Gastroesophageal sphincter (tissue), 3 donors: ENCODE results near the gene STEAP3.
A peak's percentile ranks its signal among the peaks of the same experiment; 100 is the strongest.

Source experiments
- CTCF ChIP-seq, 4 experiments: fragments of 200-600 bp in 2 of 4; fragments of 450-650 bp in 2 of 4; sonication (generic) in 1 of 4; IDR thresholded peaks; one replicate each; pipeline ENCODE4 v1.5.1; 2017 to 2019; ENCODE audit warnings: antibody characterized with exemption in 4 of 4, mild to moderate bottlenecking in 2 of 4, moderate library complexity in 2 of 4
- EP300 ChIP-seq: sonication (generic); formaldehyde crosslinking; IDR thresholded peaks from one replicate; pipeline ENCODE4 v1.6.1; 2017; ENCODE audit warnings: antibody characterized with exemption, mild to moderate bottlenecking
- POLR2A ChIP-seq, 2 donors: fragments of 450-650 bp; IDR thresholded peaks; one replicate each; pipeline ENCODE4 v1.6.1; 2017; ENCODE audit warnings: antibody characterized with exemption in 2 of 2, mild to moderate bottlenecking in 2 of 2, moderate library complexity in 1 of 2
- POLR2AphosphoS5 ChIP-seq: sonication (generic); formaldehyde crosslinking; IDR thresholded peaks from one replicate; pipeline ENCODE4 v1.6.1; 2017; ENCODE audit warnings: antibody characterized with exemption

GRCh38 chr2:119252186-119253113 lies 28.8 kb downstream of the STEAP3 start:
- TF ChIP-seq POLR2AphosphoS5 = peak; percentile 47
- TF ChIP-seq CTCF (IDR thresholded peaks at IDR 0.05) = no peak
- TF ChIP-seq POLR2A (IDR thresholded peaks at IDR 0.05) = no peak
- TF ChIP-seq EP300 = no peak
